AG10803 (cell line): Measurements from ENCODE around the gene RAB10.

Source experiments
- DNase-seq: peaks from one replicate; pipeline ENCODE4 v3.0.0; 2010; ENCODE audit warnings: low read depth
- H3K4me3 ChIP-seq: 2 replicates; pipeline ENCODE4 v1.5.1; 2011; ENCODE audit warnings: mild to moderate bottlenecking, low read length, control low read depth
- TF ChIP-seq, protein P1 (sequence below): conservative IDR thresholded peaks from 2 replicates; pipeline ENCODE4 v1.5.1; 2011; ENCODE audit warnings: mild to moderate bottlenecking, low read length, control low read depth, inconsistent platforms

RAB10 gene

GRCh38 chr2:26175466-26176278, 141.8 kb downstream of the RAB10 start:
- no peak overlapping the region for H3K4me3 ChIP-seq
- TF ChIP-seq, protein P1, sequence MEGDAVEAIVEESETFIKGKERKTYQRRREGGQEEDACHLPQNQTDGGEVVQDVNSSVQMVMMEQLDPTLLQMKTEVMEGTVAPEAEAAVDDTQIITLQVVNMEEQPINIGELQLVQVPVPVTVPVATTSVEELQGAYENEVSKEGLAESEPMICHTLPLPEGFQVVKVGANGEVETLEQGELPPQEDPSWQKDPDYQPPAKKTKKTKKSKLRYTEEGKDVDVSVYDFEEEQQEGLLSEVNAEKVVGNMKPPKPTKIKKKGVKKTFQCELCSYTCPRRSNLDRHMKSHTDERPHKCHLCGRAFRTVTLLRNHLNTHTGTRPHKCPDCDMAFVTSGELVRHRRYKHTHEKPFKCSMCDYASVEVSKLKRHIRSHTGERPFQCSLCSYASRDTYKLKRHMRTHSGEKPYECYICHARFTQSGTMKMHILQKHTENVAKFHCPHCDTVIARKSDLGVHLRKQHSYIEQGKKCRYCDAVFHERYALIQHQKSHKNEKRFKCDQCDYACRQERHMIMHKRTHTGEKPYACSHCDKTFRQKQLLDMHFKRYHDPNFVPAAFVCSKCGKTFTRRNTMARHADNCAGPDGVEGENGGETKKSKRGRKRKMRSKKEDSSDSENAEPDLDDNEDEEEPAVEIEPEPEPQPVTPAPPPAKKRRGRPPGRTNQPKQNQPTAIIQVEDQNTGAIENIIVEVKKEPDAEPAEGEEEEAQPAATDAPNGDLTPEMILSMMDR = no peak
- no peak for DNase-seq

DNA sequence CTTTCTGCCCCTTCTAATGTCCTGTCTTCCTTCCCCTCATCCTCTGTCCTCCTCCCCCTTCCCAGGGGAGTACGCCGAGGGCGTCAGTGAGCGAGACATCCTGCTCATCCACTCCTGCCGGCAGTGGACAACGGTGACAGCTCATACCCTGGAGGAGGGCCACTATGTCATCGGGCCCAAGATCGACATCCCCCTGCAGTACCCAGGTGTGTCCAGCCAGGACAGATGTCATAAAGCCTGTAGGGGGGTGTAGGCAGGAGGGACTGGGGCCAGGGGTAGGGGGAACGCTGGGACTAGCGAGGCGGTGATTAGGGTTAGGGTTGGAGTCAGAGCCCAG, 142.4 kb downstream of the RAB10 start:
- no peak overlapping the region for H3K4me3 ChIP-seq
- no peak for DNase-seq
- TF ChIP-seq, protein P1 = no peak

GRCh38 chr2:26177122-26177521, 143.2 kb downstream of the RAB10 start:
- TF ChIP-seq, protein P1 = no peak
- no peak overlapping the region for H3K4me3 ChIP-seq
- DNase-seq = no peak

DNA sequence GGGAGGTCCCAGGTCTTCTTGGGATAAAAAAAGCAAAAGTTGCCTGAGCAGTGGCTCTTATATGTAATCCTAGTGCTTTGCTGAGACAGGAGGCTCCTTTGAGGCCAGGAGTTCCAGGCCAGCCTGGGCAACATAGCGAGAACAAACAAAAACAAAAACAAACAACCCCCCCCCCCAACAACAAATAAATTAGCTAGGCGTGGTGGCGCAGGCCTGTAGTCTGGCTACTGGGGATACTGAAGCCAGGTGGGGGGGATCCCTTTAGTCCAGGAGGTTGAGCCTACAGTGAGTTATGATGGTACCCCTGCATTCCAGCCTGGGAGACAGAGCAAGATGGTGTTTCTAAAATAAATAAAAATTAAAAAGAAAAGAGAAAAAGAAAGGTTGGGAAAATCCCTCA, 144.4 kb downstream of the RAB10 start:
- no peak overlapping the region for H3K4me3 ChIP-seq
- TF ChIP-seq, protein P1 = no peak
- DNase-seq = no peak

DNA sequence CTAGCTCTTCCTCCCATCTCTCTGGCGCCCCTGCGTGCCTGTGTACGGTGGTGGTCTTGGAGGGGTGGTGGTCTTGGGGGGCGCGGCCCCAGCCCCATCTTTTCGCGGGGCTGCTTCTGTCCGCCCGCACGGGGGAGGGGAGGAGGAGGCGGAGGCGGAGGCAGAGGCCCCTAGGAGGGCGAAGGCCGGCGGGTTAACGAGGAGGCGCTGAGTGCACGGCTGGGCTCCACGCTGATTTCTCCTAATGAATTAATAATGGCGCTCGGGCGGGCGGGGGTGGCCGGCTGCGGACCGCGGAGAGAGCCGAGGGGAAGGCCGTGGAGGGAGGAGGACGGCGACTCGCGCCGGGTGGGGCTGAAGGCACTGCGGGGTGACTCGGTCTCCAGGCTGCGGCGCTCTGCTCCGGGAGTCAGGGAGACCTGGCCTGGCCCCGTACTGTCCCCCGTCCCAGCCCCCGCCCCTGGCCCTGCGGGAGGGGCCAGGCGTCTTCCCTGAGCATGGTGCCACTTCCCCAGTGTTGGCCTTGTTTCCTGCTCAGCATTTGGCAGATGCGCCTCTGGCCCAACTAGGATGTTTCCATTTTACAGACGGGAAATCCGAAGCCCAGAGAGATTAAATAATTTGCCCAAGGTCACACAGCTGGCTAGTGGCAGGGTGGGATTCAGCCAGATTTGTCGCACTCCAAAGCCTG, 145.0 kb downstream of the RAB10 start:
- peak overlapping the region; percentile 51 for H3K4me3 ChIP-seq
- TF ChIP-seq, protein P1 = no peak
- DNase-seq = peak; percentile 4

DNA sequence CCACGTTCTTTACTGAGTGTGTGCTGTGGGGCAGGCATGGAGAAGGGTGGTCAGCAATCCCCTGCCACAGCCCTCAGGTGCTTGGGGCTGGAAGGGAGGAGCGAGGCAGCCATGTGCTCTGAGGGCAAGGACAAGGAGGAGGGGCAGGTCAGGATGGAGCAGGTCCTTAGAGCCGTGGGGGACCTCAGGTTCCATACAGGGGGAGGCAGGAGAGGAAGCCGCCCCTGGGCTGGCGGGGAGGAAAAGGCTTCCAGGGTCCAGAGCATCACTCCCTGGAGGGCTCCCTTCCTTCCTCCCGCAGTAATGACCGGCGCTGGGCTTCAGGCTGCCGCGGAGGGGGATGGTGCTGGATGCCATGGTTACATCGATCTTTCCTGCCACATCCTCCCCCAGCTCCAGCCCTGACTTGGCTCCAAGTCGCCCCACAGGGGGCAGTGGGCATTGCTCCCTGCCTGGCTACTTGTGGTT, 145.6 kb downstream of the RAB10 start:
- TF ChIP-seq, protein P1 = no peak
- no peak for DNase-seq
- peak overlapping the region; percentile 51; the same call in 1 of the 2 replicates for H3K4me3 ChIP-seq

GRCh38 chr2:26182441-26182840, 148.6 kb downstream of the RAB10 start:
- no peak overlapping the region for H3K4me3 ChIP-seq
- DNase-seq = no peak
- TF ChIP-seq, protein P1 = no peak
